Liver (tissue), 9 donors: ENCODE measurements around the gene POLR3GL. TPM values are rescaled to one million over a fixed set of nuclear protein-coding genes. Genes with fewer than 3 reads are reported as not detected.

ENCODE experiments used
- DNase-seq: peaks from one replicate; pipeline ENCODE4 v3.0.0-alpha.2; 2017; ENCODE audit warnings: low spot score
- H3K27ac ChIP-seq, 2 donors: one replicate each; pipeline ENCODE4 v1.7.0; 2013; ENCODE audit warnings: inconsistent platforms in 2 of 2, low read length in 2 of 2, control low read depth in 1 of 2, low read depth in 1 of 2, mild to moderate bottlenecking in 1 of 2
- H3K27me3 ChIP-seq, 4 donors: one replicate each; pipeline versions ENCODE4 v1.6.1 to v1.7.0; 2013; ENCODE audit warnings: low read length in 3 of 4, inconsistent platforms in 1 of 4, mild to moderate bottlenecking in 1 of 4, moderate library complexity in 1 of 4; ENCODE audit not compliant: control insufficient read depth in 4 of 4, insufficient read depth in 4 of 4
- H3K36me3 ChIP-seq, 4 donors: one replicate each; pipeline versions ENCODE4 v1.6.1 to v1.7.0; 2013; ENCODE audit warnings: low read length in 3 of 4, mild to moderate bottlenecking in 3 of 4, low read depth in 1 of 4, moderate library complexity in 1 of 4; ENCODE audit not compliant: control insufficient read depth in 4 of 4, insufficient read depth in 3 of 4
- H3K4me1 ChIP-seq, 4 donors: one replicate each; pipeline versions ENCODE4 v1.6.1 to v1.7.0; 2013; ENCODE audit warnings: low read length in 3 of 4, mild to moderate bottlenecking in 3 of 4, moderate library complexity in 1 of 4; ENCODE audit not compliant: control insufficient read depth in 4 of 4, insufficient read depth in 4 of 4
- H3K4me3 ChIP-seq, 3 donors: one replicate each; pipeline versions ENCODE4 v1.6.1 to v1.7.0; 2013; ENCODE audit warnings: low read length in 3 of 3, control low read depth in 1 of 3, low read depth in 1 of 3, mild to moderate bottlenecking in 1 of 3
- H3K9ac ChIP-seq, 2 donors: one replicate each; pipeline ENCODE4 v1.7.0; 2013; ENCODE audit warnings: low read length in 2 of 2, mild to moderate bottlenecking in 2 of 2, moderate library complexity in 2 of 2, control low read depth in 1 of 2, low read depth in 1 of 2
- H3K9me3 ChIP-seq, 4 donors: one replicate each; pipeline versions ENCODE4 v1.6.1 to v1.7.0; 2013; ENCODE audit warnings: low read length in 3 of 4; ENCODE audit not compliant: control insufficient read depth in 4 of 4
- EGR1 ChIP-seq, 2 donors: IDR thresholded peaks; 2 replicates each; pipeline ENCODE4 v1.6.1; 2016 to 2018; ENCODE audit warnings: antibody characterized with exemption in 2 of 2, low read depth in 2 of 2
- FOXA1 ChIP-seq: IDR thresholded peaks from 2 replicates; pipeline ENCODE4 v1.6.1; 2016; ENCODE audit warnings: antibody characterized with exemption
- FOXA2 ChIP-seq: IDR thresholded peaks from 2 replicates; pipeline ENCODE4 v1.6.1; 2016; ENCODE audit warnings: antibody characterized with exemption
- GABPA ChIP-seq, 2 donors: IDR thresholded peaks in 1 of 2; conservative IDR thresholded peaks in 1 of 2; 2 replicates each; pipeline ENCODE4 v1.6.1; 2016; ENCODE audit warnings: antibody characterized with exemption in 2 of 2, mild to moderate bottlenecking in 1 of 2, moderate library complexity in 1 of 2
- HNF4A ChIP-seq, 2 donors: conservative IDR thresholded peaks; 2 replicates each; pipeline ENCODE4 v1.6.1; 2016; ENCODE audit warnings: antibody characterized with exemption in 2 of 2, mild to moderate bottlenecking in 2 of 2
- HNF4G ChIP-seq: IDR thresholded peaks from 2 replicates; pipeline ENCODE4 v1.6.1; 2016; ENCODE audit warnings: antibody characterized with exemption
- JUND ChIP-seq, 2 donors: IDR thresholded peaks; 2 replicates each; pipeline ENCODE4 v1.6.1; 2016; ENCODE audit warnings: antibody characterized with exemption in 2 of 2
- NR2F2 ChIP-seq: IDR thresholded peaks from 2 replicates; pipeline ENCODE4 v1.6.1; 2016; ENCODE audit warnings: antibody characterized with exemption
- RAD21 ChIP-seq, 2 donors: IDR thresholded peaks; 2 replicates each; pipeline ENCODE4 v1.6.1; 2016; ENCODE audit warnings: antibody characterized with exemption in 2 of 2, mild to moderate bottlenecking in 2 of 2
- RXRA ChIP-seq, 2 donors: IDR thresholded peaks; 2 replicates each; pipeline ENCODE4 v1.6.1; 2017 to 2018; ENCODE audit warnings: antibody characterized with exemption in 2 of 2, mild to moderate bottlenecking in 1 of 2
- SP1 ChIP-seq: IDR thresholded peaks from 2 replicates; pipeline ENCODE4 v1.6.1; 2018; ENCODE audit warnings: antibody characterized with exemption, mild to moderate bottlenecking
- TAF1 ChIP-seq: conservative IDR thresholded peaks from 2 replicates; pipeline ENCODE4 v1.6.1; 2016; ENCODE audit warnings: antibody characterized with exemption, mild to moderate bottlenecking
- YY1 ChIP-seq: IDR thresholded peaks from 2 replicates; pipeline ENCODE4 v1.6.1; 2016; ENCODE audit warnings: antibody characterized with exemption, mild to moderate bottlenecking
- WGBS: extraction: QIAGEN DNeasy Blood & Tissue Kit; methylation state at CpG from one replicate; pipeline ENCODE4 v1.1.7; 2013; 5-methylcytosine and 5-hydroxymethylcytosine counted together
- polyA plus RNA-seq, 2 donors: library from polyadenylated mRNA; stranded (reverse) in 1 of 2; unstranded in 1 of 2; fragments of 200-250 nt in 1 of 2; fragments of >200 nt in 1 of 2; fragmentation: Nextera tagmentation in 1 of 2; extraction: Ambion mirVana in 1 of 2; gene quantifications; one replicate each; pipeline versions ENCODE4 v1.2.1 to v1.2.3, GENCODE V29; 2013 to 2015
- total RNA-seq, 2 donors: library from RNA; depleted of rRNA; stranded (reverse); fragments of >200 nt; gene quantifications; one replicate each; pipeline ENCODE4 v1.2.3, GENCODE V29; 2014
- TF ChIP-seq, protein P1 (sequence below): IDR thresholded peaks from 2 replicates; pipeline ENCODE4 v1.6.1; 2016; ENCODE audit warnings: antibody characterized with exemption
- TF ChIP-seq, protein P2 (sequence below): IDR thresholded peaks from 2 replicates; pipeline ENCODE4 v1.6.1; 2016; ENCODE audit warnings: antibody characterized with exemption, mild to moderate bottlenecking
- TF ChIP-seq, protein P3 (sequence below): IDR thresholded peaks from 2 replicates; pipeline ENCODE4 v1.6.1; 2016; ENCODE audit warnings: antibody characterized with exemption
- TF ChIP-seq, protein P4 (sequence below): IDR thresholded peaks from 2 replicates; pipeline ENCODE4 v1.6.1; 2016; ENCODE audit warnings: antibody characterized with exemption
- TF ChIP-seq, protein P5 (sequence below): fragments of 150-350 bp; IDR thresholded peaks from 2 replicates; pipeline ENCODE4 v1.5.1; 2017; ENCODE audit warnings: improper control_type of control experiment, low read depth, low read length; ENCODE audit not compliant: missing input control
- donor health status: healthy.
- donor health status: healthy.
- donor health status: healthy.
- donor health status: healthy.
- donor health status: healthy.

Gene POLR3GL
- total and polyA plus RNA-seq, 4 donors = 11.9 to 23.4 (median 16.2) TPM

GRCh38 chr1:145965119-145965744 lies 742 bp downstream of the POLR3GL start:
- under 1% methylated on average over 5 of the region's 5 CpGs for WGBS
- peaks cover 8 to 43% (median 30%) of the 10 kb centered on the region in 4 donors for H3K4me1 ChIP-seq
- no peaks in the 10 kb centered on the region for H3K36me3 ChIP-seq
- peaks cover 0 to 3% (median under 1%) of the 10 kb centered on the region in 4 donors for H3K9me3 ChIP-seq
- H3K4me3 ChIP-seq = peak overlapping the region; percentile 64 to 92 (median 82)
- no peak for TF ChIP-seq HNF4A (conservative IDR thresholded peaks at IDR 0.05)
- no peaks in the 10 kb centered on the region for H3K27me3 ChIP-seq
- peak overlapping the region in 1 of 2 donors; percentile 81 for H3K27ac ChIP-seq
- no peak for DNase-seq
- H3K9ac ChIP-seq = peak overlapping the region; percentile 69 to 89

- Histone ChIP-seq H3K36me3 (no peaks in the 10 kb centered on the region), H3K27ac (no peak overlapping the region), H3K9me3 (peaks cover 0 to 3% (median under 1%) of the 10 kb centered on the region in 4 donors), H3K4me3 (no peak overlapping the region), H3K4me1 (peaks cover 2 to 30% (median 15%) of the 10 kb centered on the region in 4 donors), H3K9ac (no peak overlapping the region), H3K27me3 (no peaks in the 10 kb centered on the region)
- TF ChIP-seq FOXA2 (no peak), YY1 (no peak), NR2F2 (no peak), RXRA (IDR thresholded peaks at IDR 0.05) (no peak), SP1 (no peak), HNF4G (no peak), JUND (IDR thresholded peaks at IDR 0.05) (no peak), GABPA (IDR thresholded peaks at IDR 0.05 in 1 of 2, conservative IDR thresholded peaks at IDR 0.05 in 1 of 2) (no peak), HNF4A (conservative IDR thresholded peaks at IDR 0.05) (no peak), FOXA1 (no peak), TAF1 (no peak), EGR1 (IDR thresholded peaks at IDR 0.05; ENCODE audit: low read depth in 2 of 2) (no peak), RAD21 (IDR thresholded peaks at IDR 0.05) (no peak)
- TF ChIP-seq, protein P1, sequence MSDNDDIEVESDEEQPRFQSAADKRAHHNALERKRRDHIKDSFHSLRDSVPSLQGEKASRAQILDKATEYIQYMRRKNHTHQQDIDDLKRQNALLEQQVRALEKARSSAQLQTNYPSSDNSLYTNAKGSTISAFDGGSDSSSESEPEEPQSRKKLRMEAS = no peak
- TF ChIP-seq, protein P2, sequence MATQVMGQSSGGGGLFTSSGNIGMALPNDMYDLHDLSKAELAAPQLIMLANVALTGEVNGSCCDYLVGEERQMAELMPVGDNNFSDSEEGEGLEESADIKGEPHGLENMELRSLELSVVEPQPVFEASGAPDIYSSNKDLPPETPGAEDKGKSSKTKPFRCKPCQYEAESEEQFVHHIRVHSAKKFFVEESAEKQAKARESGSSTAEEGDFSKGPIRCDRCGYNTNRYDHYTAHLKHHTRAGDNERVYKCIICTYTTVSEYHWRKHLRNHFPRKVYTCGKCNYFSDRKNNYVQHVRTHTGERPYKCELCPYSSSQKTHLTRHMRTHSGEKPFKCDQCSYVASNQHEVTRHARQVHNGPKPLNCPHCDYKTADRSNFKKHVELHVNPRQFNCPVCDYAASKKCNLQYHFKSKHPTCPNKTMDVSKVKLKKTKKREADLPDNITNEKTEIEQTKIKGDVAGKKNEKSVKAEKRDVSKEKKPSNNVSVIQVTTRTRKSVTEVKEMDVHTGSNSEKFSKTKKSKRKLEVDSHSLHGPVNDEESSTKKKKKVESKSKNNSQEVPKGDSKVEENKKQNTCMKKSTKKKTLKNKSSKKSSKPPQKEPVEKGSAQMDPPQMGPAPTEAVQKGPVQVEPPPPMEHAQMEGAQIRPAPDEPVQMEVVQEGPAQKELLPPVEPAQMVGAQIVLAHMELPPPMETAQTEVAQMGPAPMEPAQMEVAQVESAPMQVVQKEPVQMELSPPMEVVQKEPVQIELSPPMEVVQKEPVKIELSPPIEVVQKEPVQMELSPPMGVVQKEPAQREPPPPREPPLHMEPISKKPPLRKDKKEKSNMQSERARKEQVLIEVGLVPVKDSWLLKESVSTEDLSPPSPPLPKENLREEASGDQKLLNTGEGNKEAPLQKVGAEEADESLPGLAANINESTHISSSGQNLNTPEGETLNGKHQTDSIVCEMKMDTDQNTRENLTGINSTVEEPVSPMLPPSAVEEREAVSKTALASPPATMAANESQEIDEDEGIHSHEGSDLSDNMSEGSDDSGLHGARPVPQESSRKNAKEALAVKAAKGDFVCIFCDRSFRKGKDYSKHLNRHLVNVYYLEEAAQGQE = no peak
- TF ChIP-seq, protein P3, sequence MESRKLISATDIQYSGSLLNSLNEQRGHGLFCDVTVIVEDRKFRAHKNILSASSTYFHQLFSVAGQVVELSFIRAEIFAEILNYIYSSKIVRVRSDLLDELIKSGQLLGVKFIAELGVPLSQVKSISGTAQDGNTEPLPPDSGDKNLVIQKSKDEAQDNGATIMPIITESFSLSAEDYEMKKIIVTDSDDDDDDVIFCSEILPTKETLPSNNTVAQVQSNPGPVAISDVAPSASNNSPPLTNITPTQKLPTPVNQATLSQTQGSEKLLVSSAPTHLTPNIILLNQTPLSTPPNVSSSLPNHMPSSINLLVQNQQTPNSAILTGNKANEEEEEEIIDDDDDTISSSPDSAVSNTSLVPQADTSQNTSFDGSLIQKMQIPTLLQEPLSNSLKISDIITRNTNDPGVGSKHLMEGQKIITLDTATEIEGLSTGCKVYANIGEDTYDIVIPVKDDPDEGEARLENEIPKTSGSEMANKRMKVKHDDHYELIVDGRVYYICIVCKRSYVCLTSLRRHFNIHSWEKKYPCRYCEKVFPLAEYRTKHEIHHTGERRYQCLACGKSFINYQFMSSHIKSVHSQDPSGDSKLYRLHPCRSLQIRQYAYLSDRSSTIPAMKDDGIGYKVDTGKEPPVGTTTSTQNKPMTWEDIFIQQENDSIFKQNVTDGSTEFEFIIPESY = no peak
- TF ChIP-seq, protein P4, sequence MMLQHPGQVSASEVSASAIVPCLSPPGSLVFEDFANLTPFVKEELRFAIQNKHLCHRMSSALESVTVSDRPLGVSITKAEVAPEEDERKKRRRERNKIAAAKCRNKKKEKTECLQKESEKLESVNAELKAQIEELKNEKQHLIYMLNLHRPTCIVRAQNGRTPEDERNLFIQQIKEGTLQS = no peak
- TF ChIP-seq, protein P5, sequence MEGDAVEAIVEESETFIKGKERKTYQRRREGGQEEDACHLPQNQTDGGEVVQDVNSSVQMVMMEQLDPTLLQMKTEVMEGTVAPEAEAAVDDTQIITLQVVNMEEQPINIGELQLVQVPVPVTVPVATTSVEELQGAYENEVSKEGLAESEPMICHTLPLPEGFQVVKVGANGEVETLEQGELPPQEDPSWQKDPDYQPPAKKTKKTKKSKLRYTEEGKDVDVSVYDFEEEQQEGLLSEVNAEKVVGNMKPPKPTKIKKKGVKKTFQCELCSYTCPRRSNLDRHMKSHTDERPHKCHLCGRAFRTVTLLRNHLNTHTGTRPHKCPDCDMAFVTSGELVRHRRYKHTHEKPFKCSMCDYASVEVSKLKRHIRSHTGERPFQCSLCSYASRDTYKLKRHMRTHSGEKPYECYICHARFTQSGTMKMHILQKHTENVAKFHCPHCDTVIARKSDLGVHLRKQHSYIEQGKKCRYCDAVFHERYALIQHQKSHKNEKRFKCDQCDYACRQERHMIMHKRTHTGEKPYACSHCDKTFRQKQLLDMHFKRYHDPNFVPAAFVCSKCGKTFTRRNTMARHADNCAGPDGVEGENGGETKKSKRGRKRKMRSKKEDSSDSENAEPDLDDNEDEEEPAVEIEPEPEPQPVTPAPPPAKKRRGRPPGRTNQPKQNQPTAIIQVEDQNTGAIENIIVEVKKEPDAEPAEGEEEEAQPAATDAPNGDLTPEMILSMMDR = no peak
- 100% methylated on average over 2 of the region's 2 CpGs for WGBS
- no peak for DNase-seq
Observed at GRCh38 chr1:145967288-145967687, 2.8 kb downstream of the POLR3GL start.
